HCT116 (cell line): ENCODE data around the gene STRIP1. TPM values are rescaled to one million over a fixed set of nuclear protein-coding genes. Genes with fewer than 3 reads are reported as not detected.

Experiments
- ATAC-seq: fragments of 200-7000 bp; cut with Tn5 transposase; 2 replicates; pipeline ENCODE4 v1.9.1; 2020; ENCODE audit warnings: mild to moderate bottlenecking, moderate library complexity
- BruUV-seq: library from RNA; stranded (reverse); fragments of 400-500 nt; replicated peaks from 2 replicates; lab custom pipeline; 2021; lab: Mats Ljungman, UMichigan
- CTCF ChIA-PET: fragments of 300-600 bp; sonication (Branson Sonifier 250); formaldehyde crosslinking; loops from one replicate; lab custom pipeline; 2021; ENCODE audit warnings: antibody characterized with exemption; lab: Charles Lee
- POLR2A ChIA-PET: fragments of 300-600, 350-600 bp; sonication (Branson Sonifier 250); formaldehyde crosslinking; loops from one replicate; lab custom pipeline; 2021; ENCODE audit warnings: antibody characterized with exemption; lab: Charles Lee
- RAD21 ChIA-PET, 2 experiments: fragments of 300-600 bp; sonication (Branson Sonifier 250); formaldehyde crosslinking; loops; one replicate each; lab custom pipeline; 2023; ENCODE audit warnings: low total read pairs in 2 of 2; ENCODE audit not compliant: uncharacterized antibody in 2 of 2, unreplicated experiment in 2 of 2, low non-redundant PET in 1 of 2; lab: Charles Lee
- DNase-seq: peaks from one replicate; pipeline ENCODE4 v3.0.0-alpha.2; 2010; ENCODE audit warnings: low read depth, low spot score
- H2AFZ ChIP-seq: fragments of 200-600 bp; shearing (Covaris generic), sonication (generic); 2 replicates; pipeline ENCODE4 v1.6.1; 2017; ENCODE audit warnings: low read depth, mixed run types, mixed read lengths, antibody characterized with exemption, low read length; ENCODE audit not compliant: poor library complexity, severe bottlenecking
- H3K27ac ChIP-seq: 2 replicates; pipeline ENCODE4 v1.5.1; 2012; ENCODE audit warnings: low read depth, low read length
- H3K27me3 ChIP-seq: fragments of 200-600 bp; sonication (generic); 2 replicates; pipeline ENCODE4 v1.6.1; 2016; ENCODE audit warnings: mixed run types, low read length, mixed read lengths; ENCODE audit not compliant: insufficient read depth
- H3K36me3 ChIP-seq, 2 experiments: fragments of 200-500 bp in 1 of 2; fragments of 200-600 bp in 1 of 2; sonication (Bioruptor generic) in 1 of 2; sonication (generic) in 1 of 2; 2 replicates each; pipeline versions ENCODE4 v1.5.1 to v1.6.1; 2014 to 2016; ENCODE audit warnings: low read length in 2 of 2, inconsistent platforms in 1 of 2, mixed read lengths in 1 of 2, mixed run types in 1 of 2; ENCODE audit not compliant: insufficient read depth in 2 of 2, control insufficient read depth in 1 of 2
- H3K4me1 ChIP-seq, 2 experiments: fragments of 200-600 bp in 1 of 2; sonication (generic) in 1 of 2; 2 replicates each; pipeline versions ENCODE4 v1.5.1 to v1.6.1; 2012 to 2017; ENCODE audit warnings: low read length in 2 of 2, inconsistent platforms in 1 of 2, mild to moderate bottlenecking in 1 of 2, mixed read lengths in 1 of 2, mixed run types in 1 of 2, moderate library complexity in 1 of 2; ENCODE audit not compliant: insufficient read depth in 2 of 2, control insufficient read depth in 1 of 2
- H3K4me2 ChIP-seq: fragments of 200-600 bp; sonication (generic); 2 replicates; pipeline ENCODE4 v1.6.1; 2017; ENCODE audit warnings: mixed run types, low read length, mixed read lengths
- H3K4me3 ChIP-seq, 2 experiments: fragments of 200-600 bp in 1 of 2; sonication (generic) in 1 of 2; replicated peaks in 1 of 2; 2 replicates each; pipeline ENCODE4 v1.5.1; 2011 to 2016; ENCODE audit warnings: low read length in 2 of 2, control low read depth in 1 of 2, low read depth in 1 of 2, mild to moderate bottlenecking in 1 of 2, mixed read lengths in 1 of 2, mixed run types in 1 of 2
- H3K79me2 ChIP-seq: fragments of 200-600 bp; sonication (generic); 2 replicates; pipeline ENCODE4 v1.6.1; 2017; ENCODE audit warnings: mild to moderate bottlenecking, mixed run types, low read length, moderate library complexity, mixed read lengths; ENCODE audit not compliant: insufficient read depth
- H3K9ac ChIP-seq: fragments of 200-600 bp; sonication (generic); 2 replicates; pipeline ENCODE4 v1.6.1; 2016; ENCODE audit warnings: low read length, mixed read lengths
- H3K9me2 ChIP-seq: fragments of 200-600 bp; sonication (generic), shearing (Covaris generic); 2 replicates; pipeline ENCODE4 v1.6.1; 2017; ENCODE audit warnings: mixed run types, mild to moderate bottlenecking, moderate library complexity; ENCODE audit not compliant: insufficient read depth
- H3K9me3 ChIP-seq, 2 experiments: fragments of 200-500 bp in 1 of 2; fragments of 200-600 bp in 1 of 2; sonication (Bioruptor generic) in 1 of 2; sonication (generic) in 1 of 2; 2 replicates each; pipeline ENCODE4 v1.6.1; 2014 to 2017; ENCODE audit warnings: low read length in 2 of 2, mixed read lengths in 2 of 2, inconsistent platforms in 1 of 2, low read depth in 1 of 2, mild to moderate bottlenecking in 1 of 2, mixed run types in 1 of 2, moderate library complexity in 1 of 2; ENCODE audit not compliant: control insufficient read depth in 1 of 2, insufficient read depth in 1 of 2
- H4K20me1 ChIP-seq: fragments of 200-600 bp; sonication (generic), shearing (Covaris generic); 2 replicates; pipeline ENCODE4 v1.6.1; 2017; ENCODE audit warnings: mixed run types, mild to moderate bottlenecking, moderate library complexity; ENCODE audit not compliant: insufficient read depth
- CBX3 ChIP-seq: IDR thresholded peaks from 2 replicates; pipeline ENCODE4 v1.6.1; 2012; ENCODE audit warnings: low read depth
- CEBPB ChIP-seq: IDR thresholded peaks from 2 replicates; pipeline ENCODE4 v1.6.1; 2012; ENCODE audit warnings: low read depth
- ELF1 ChIP-seq: IDR thresholded peaks from 2 replicates; pipeline ENCODE4 v1.6.1; 2012; ENCODE audit warnings: low read depth, borderline replicate concordance
- EZH2 ChIP-seq: fragments of 200-600 bp; sonication (generic); IDR thresholded peaks from 2 replicates; pipeline ENCODE4 v1.6.1; 2017; ENCODE audit warnings: antibody characterized with exemption, mixed run types
- EZH2phosphoT487 ChIP-seq: fragments of 200-600 bp; IDR thresholded peaks from 2 replicates; pipeline ENCODE4 v1.6.1; 2018; ENCODE audit warnings: antibody characterized with exemption, borderline replicate concordance
- FOSL1 ChIP-seq: IDR thresholded peaks from 2 replicates; pipeline ENCODE4 v1.6.1; 2012; ENCODE audit warnings: low read depth
- JUND ChIP-seq: IDR thresholded peaks from 2 replicates; pipeline ENCODE4 v1.6.1; 2012
- MAX ChIP-seq: IDR thresholded peaks from 2 replicates; pipeline ENCODE4 v1.6.1; 2012
- POLR2A ChIP-seq: IDR thresholded peaks from 2 replicates; pipeline ENCODE4 v1.7.0; 2011; ENCODE audit warnings: borderline replicate concordance; ENCODE audit not compliant: insufficient read depth, insufficient read length; ENCODE audit errors: extremely low read depth
- POLR2AphosphoS5 ChIP-seq: IDR thresholded peaks from 2 replicates; pipeline ENCODE4 v1.6.1; 2011; ENCODE audit warnings: mild to moderate bottlenecking, low read depth, low read length, moderate library complexity
- RAD21 ChIP-seq: IDR thresholded peaks from 2 replicates; pipeline ENCODE4 v1.6.1; 2012; ENCODE audit warnings: low read depth, mild to moderate bottlenecking
- SP1 ChIP-seq: IDR thresholded peaks from 2 replicates; pipeline ENCODE4 v1.6.1; 2012; ENCODE audit warnings: low read depth
- TCF7L2 ChIP-seq: IDR thresholded peaks from 2 replicates; pipeline ENCODE4 v1.7.0; 2011; ENCODE audit warnings: borderline replicate concordance, inconsistent platforms; ENCODE audit not compliant: insufficient read depth, insufficient read length; ENCODE audit errors: extremely low read depth
- intact Hi-C: fragments of 100-400 bp; cut with micrococcal nuclease; formaldehyde crosslinking; loops from 2 replicates; pipeline ENCODE4 v1.10.0; 2022
- total RNA-seq: library from RNA; stranded (reverse); gene quantifications from one replicate; pipeline ENCODE4 v1.2.1, GENCODE V29; 2021; ENCODE audit not compliant: unreplicated experiment
- TF ChIP-seq, protein P1 (sequence below): IDR thresholded peaks from 2 replicates; pipeline ENCODE4 v1.6.1; 2011; ENCODE audit warnings: mild to moderate bottlenecking, low read length, moderate library complexity; ENCODE audit not compliant: insufficient replicate concordance; ENCODE audit errors: extremely low read depth
- TF ChIP-seq, protein P2 (sequence below), 3 experiments: fragments of 200-600 bp in 1 of 3; sonication (generic) in 1 of 3; IDR thresholded peaks in 2 of 3; conservative IDR thresholded peaks in 1 of 3; 2 replicates each; pipeline ENCODE4 v1.5.1; 2012 to 2017; ENCODE audit warnings: low read depth in 2 of 3, low read length in 2 of 3, antibody characterized with exemption in 1 of 3, borderline replicate concordance in 1 of 3, control low read depth in 1 of 3, mild to moderate bottlenecking in 1 of 3, mixed read lengths in 1 of 3, mixed run types in 1 of 3, moderate library complexity in 1 of 3; ENCODE audit not compliant: insufficient read depth in 1 of 3

Gene STRIP1
- total RNA-seq, 1 experiment from 2014 or later, result 33.5 TPM

- Histone ChIP-seq H4K20me1 (no peaks in the 10 kb centered on the region), H3K36me3 (peaks cover 34 to 55% of the 10 kb centered on the region in 2 experiments; a peak in 3 of 4 replicates), H3K79me2 (peaks cover 28% of the 10 kb centered on the region), H3K9me3 (no peaks in the 10 kb centered on the region), H3K4me3 (no peak overlapping the region), H3K27me3 (no peaks in the 10 kb centered on the region), H3K9ac (no peak overlapping the region), H3K4me2 (no peak overlapping the region), H3K27ac (no peak overlapping the region), H2AFZ (no peak overlapping the region), H3K4me1 (peaks cover 3 to 9% of the 10 kb centered on the region in 2 experiments; a peak in 3 of 4 replicates), H3K9me2 (no peaks in the 10 kb centered on the region)
- intact Hi-C loops, result no loop called here
- POLR2A ChIA-PET, result no interaction called here
- CTCF ChIA-PET, result no interaction called here
- DNase-seq, result no peak
- no peak for ATAC-seq
- no peak for TF ChIP-seq SP1
- TF ChIP-seq, protein P1, sequence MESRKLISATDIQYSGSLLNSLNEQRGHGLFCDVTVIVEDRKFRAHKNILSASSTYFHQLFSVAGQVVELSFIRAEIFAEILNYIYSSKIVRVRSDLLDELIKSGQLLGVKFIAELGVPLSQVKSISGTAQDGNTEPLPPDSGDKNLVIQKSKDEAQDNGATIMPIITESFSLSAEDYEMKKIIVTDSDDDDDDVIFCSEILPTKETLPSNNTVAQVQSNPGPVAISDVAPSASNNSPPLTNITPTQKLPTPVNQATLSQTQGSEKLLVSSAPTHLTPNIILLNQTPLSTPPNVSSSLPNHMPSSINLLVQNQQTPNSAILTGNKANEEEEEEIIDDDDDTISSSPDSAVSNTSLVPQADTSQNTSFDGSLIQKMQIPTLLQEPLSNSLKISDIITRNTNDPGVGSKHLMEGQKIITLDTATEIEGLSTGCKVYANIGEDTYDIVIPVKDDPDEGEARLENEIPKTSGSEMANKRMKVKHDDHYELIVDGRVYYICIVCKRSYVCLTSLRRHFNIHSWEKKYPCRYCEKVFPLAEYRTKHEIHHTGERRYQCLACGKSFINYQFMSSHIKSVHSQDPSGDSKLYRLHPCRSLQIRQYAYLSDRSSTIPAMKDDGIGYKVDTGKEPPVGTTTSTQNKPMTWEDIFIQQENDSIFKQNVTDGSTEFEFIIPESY, result no peak
- no peak for TF ChIP-seq POLR2A
- no peak for TF ChIP-seq TCF7L2
- TF ChIP-seq CEBPB, result no peak
- BruUV-seq, result no TSS peak
- RAD21 ChIA-PET, result no interaction called here
Measured at GRCh38 chr1:110039641-110040040, 5.2 kb downstream of the STRIP1 start.

DNA sequence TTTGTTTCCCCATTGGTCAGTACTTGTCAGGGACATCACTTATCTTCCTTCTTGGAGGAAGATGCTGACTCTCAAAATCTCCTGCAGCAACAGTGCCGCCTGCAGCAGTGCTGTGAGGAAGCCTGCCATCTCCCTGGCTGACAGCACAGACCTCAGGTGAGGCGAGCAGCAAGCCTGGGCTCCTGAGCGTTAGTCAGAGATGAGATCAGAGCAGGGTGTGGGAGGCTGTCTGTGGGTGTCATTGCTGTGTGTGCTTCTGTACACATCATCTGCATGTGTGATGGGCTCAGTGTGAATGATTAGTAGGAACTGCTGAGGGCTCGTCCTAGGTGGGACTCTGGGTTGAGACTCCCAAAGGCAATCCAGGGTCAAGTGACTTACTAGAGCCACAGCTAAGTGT lies 6.1 kb downstream of the STRIP1 start:
- Histone ChIP-seq H3K9me2 (no peaks in the 10 kb centered on the region), H3K27me3 (no peaks in the 10 kb centered on the region), H3K4me1 (peaks cover 3 to 5% of the 10 kb centered on the region in 2 experiments; a peak in 3 of 4 replicates), H2AFZ (no peak overlapping the region), H3K27ac (no peak overlapping the region), H3K4me3 (no peak overlapping the region), H3K9me3 (no peaks in the 10 kb centered on the region), H3K36me3 (peaks cover 42 to 62% of the 10 kb centered on the region in 2 experiments; a peak in 3 of 4 replicates), H3K79me2 (peaks cover 19% of the 10 kb centered on the region), H3K4me2 (no peak overlapping the region), H3K9ac (no peak overlapping the region), H4K20me1 (no peaks in the 10 kb centered on the region)
- ChIA-PET RAD21 (no interaction called here), POLR2A (no interaction called here), CTCF (interaction anchor here (0.7 kb wide), 1 partner anchor 19 kb away, joined by 4 read pairs; no protein-coding TSS in a partner anchor)
- intact Hi-C loops, result no loop called here
- no peak for DNase-seq
- BruUV-seq, result no TSS peak
- no peak for ATAC-seq
- TF ChIP-seq ELF1 (no peak), SP1 (no peak), CBX3 (no peak), RAD21 (no peak), POLR2AphosphoS5 (no peak), EZH2phosphoT487 (no peak), FOSL1 (no peak), MAX (no peak), JUND (no peak), EZH2 (no peak)
- TF ChIP-seq, protein P2, sequence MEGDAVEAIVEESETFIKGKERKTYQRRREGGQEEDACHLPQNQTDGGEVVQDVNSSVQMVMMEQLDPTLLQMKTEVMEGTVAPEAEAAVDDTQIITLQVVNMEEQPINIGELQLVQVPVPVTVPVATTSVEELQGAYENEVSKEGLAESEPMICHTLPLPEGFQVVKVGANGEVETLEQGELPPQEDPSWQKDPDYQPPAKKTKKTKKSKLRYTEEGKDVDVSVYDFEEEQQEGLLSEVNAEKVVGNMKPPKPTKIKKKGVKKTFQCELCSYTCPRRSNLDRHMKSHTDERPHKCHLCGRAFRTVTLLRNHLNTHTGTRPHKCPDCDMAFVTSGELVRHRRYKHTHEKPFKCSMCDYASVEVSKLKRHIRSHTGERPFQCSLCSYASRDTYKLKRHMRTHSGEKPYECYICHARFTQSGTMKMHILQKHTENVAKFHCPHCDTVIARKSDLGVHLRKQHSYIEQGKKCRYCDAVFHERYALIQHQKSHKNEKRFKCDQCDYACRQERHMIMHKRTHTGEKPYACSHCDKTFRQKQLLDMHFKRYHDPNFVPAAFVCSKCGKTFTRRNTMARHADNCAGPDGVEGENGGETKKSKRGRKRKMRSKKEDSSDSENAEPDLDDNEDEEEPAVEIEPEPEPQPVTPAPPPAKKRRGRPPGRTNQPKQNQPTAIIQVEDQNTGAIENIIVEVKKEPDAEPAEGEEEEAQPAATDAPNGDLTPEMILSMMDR (IDR thresholded peaks at IDR 0.05 in 2 of 3, conservative IDR thresholded peaks at IDR 0.05 in 1 of 3; ENCODE audit: borderline replicate concordance in 1 of 3, insufficient read depth in 1 of 3, low read depth in 2 of 3, low read length in 2 of 3), result no peak
- TF ChIP-seq, protein P1, result no peak
